Parietal lobe (tissue), 2 donors: ENCODE measurements around the gene LRRFIP2. TPM values are rescaled to one million over a fixed set of nuclear protein-coding genes. Genes with fewer than 3 reads are reported as not detected.

Source experiments
- small RNA-seq: library from RNA; depleted of rRNA; stranded (forward); fragments of <200 nt; gene quantifications from one replicate; pipeline ENCODE3, GENCODE V24; 2014; ENCODE audit warnings: low replicate concordance
- total RNA-seq: library from RNA; depleted of rRNA; stranded (reverse); fragments of >200 nt; gene quantifications from one replicate; pipeline ENCODE4 v1.2.3, GENCODE V29; 2014

The LRRFIP2 gene, protein sequence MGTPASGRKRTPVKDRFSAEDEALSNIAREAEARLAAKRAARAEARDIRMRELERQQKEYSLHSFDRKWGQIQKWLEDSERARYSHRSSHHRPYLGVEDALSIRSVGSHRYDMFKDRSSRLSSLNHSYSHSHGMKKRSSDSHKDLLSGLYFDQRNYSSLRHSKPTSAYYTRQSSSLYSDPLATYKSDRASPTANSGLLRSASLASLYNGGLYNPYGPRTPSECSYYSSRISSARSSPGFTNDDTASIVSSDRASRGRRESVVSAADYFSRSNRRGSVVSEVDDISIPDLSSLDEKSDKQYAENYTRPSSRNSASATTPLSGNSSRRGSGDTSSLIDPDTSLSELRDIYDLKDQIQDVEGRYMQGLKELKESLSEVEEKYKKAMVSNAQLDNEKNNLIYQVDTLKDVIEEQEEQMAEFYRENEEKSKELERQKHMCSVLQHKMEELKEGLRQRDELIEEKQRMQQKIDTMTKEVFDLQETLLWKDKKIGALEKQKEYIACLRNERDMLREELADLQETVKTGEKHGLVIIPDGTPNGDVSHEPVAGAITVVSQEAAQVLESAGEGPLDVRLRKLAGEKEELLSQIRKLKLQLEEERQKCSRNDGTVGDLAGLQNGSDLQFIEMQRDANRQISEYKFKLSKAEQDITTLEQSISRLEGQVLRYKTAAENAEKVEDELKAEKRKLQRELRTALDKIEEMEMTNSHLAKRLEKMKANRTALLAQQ
- total RNA-seq, result 109 TPM

GRCh38 chr3:37174532-37175126 is at the start of gene LRRFIP2:
LRRFIP2 (minus strand) TSS chr3:37174582; CDS start chr3:37148983, 25,599 bp downstream.

Small RNAs within 50 kb of the gene (small RNA-seq; reads per million reads assigned to genes)
- gene RF00019, result not detected
- gene RNU6-1301P, result not detected

Other genes with a start within 250 kb of the LRRFIP2 start
- 20.0 TPM for gene TRANK1, start 229.5 kb downstream of the LRRFIP2 start, total RNA-seq
- gene EPM2AIP1, start 181.5 kb downstream of the LRRFIP2 start, total RNA-seq, result 59.2 TPM
- gene MLH1, start 181.1 kb downstream of the LRRFIP2 start, total RNA-seq, result 76.1 TPM
- 67.3 TPM for gene GOLGA4, start 68.7 kb upstream of the LRRFIP2 start, total RNA-seq